NCI-H1105 (cell line): ENCODE measurements around the gene BRIP1.

Source experiments
- DNase-seq: peaks from one replicate; lab custom pipeline; 2025; lab: John Stamatoyannopoulos, UW

BRIP1 gene

GRCh38 chr17:61757168-61757567 lies 106.2 kb downstream of the BRIP1 start:
- DNase-seq, result peak; percentile 44

DNA sequence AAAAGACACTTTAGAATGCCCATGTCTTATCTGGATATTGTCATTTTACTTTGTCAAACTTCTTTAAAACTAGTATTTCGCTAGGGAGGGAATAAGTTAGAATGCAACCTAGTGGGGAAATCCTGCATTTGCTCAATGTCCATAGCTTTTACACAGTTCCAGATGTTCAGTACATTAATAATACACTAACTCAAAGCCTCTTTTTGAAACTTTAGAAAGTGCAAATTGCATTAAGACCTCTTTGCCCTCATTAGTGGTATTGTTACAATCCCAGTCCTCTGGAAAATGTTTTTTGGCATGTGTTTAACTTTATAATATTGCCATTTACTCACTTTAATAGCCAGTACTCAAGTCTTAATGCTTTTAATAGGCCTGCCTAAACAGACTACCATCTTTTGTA lies 106.8 kb downstream of the BRIP1 start:
- DNase-seq, result peak; percentile 69

- DNase-seq, result no peak
Observed at GRCh38 chr17:61755668-61756067, 107.7 kb downstream of the BRIP1 start.

- DNase-seq, result no peak
Observed at GRCh38 chr17:61755078-61755477, 108.2 kb downstream of the BRIP1 start.

GRCh38 chr17:61754124-61754523 lies 109.2 kb downstream of the BRIP1 start:
- DNase-seq, result no peak

DNA sequence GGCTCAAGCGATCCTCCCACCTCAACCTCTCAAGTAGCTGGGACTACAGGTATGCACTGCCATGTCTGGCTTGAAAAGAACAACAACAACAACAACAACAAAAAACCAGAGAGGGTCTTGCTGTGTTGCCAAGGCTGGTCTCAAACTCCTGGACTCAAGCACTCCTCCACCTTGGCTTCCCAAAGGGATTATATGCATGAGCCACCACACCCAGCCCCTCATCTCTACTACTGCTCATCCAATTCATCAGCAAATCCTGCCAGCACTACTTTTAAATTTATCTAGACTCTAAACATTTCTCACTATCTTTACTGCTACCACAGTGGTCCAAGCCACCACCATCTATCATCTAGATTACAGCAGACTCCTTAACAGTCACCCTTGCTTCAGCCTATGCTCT lies 109.6 kb downstream of the BRIP1 start:
- no peak for DNase-seq

GRCh38 chr17:61750656-61751055 lies 112.7 kb downstream of the BRIP1 start:
- DNase-seq, result no peak

- no peak for DNase-seq
Observed at GRCh38 chr17:61749823-61750404, 113.4 kb downstream of the BRIP1 start.

DNA sequence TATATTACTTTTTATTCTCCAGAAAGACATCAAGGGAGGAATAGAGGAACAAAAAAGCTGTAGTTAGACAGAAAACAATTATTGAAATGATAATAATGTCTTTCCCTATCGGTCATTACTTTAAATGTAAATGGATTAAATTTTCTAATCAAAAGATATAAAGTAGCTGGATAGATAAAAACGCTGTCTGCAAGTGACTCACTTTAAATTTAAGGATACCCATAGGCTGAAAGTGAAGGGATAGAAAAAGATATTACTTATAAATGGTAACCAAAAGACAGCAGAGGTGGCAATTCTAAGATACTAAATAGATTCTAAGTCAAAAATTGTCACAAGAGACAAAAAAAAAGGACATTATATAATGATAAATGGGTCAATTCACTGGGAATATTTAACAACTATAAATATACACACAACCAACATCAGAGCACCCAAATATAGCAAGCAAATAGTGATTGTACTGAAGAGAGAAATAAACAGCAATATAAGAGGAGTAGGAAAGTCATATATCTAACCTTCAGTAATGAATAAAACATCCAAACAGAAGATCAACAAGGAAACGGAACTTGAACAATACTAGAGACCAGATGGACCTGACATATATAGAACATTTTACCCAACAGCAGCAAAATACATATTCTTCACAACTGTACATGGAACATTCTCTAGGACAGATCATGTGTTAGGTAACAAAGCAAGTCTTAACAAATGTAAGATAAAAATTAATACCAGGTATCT lies 116.9 kb downstream of the BRIP1 start:
- no peak for DNase-seq

DNA sequence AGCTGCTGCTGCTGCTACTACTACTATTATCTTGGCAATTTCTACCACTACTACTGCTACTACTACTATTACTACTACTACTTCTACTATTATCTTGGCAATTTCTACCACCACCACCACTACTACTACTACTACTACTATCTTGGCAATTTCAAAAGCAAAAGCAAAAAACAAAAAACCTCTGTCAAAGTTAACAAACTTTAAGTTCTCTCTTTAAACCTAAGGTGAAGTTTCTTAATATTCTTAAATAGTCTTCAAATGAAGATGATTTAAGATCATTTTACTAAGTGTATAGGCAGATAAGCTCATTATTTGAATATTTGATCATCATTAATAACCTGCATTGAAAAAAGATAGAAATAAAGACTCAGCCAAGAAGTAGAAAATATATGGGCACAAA lies 118.5 kb downstream of the BRIP1 start:
- no peak for DNase-seq

GRCh38 chr17:61744252-61744651 lies 119.1 kb downstream of the BRIP1 start:
- DNase-seq, result no peak

GRCh38 chr17:61743766-61744165 lies 119.6 kb downstream of the BRIP1 start:
- DNase-seq, result no peak

DNA sequence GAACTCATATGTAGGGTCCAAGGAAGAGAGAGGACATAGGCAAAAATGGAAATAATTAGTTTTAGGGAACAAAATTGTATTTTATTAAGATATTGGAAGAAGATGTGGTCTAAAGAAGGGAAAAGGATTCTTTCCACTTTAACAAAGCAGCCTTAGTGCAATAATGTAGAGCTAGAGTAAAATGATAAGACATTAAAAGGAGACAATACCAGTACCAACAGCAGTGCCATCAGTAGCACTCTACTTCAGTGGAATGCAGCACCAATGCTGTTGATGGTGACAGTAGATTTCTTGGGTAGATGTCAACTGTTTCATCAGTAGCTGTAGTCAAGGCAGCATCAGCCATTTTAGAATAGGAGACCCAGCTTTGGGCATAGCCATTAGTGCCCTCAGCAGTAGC lies 124.3 kb downstream of the BRIP1 start:
- no peak for DNase-seq

DNA sequence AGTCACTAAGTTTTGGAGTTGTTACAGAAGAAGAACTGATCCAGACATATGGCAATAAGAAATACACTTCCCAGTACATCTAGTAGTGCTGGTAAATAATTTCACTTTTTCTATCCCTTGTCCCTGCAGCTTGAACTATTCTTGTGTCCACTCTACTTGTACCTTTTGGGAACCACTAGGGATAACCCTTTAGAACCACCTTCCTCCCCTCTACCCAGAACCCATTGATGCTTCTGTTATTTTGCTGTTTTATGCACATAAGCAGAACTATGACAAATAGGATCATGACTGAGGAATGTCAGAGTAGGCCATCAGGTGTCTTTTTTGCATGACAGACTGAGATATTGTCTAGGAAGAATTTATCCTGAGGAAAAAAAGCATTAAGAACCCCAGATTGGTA lies 125.1 kb downstream of the BRIP1 start:
- no peak for DNase-seq

- no peak for DNase-seq
Observed at GRCh38 chr17:61737820-61738219, 125.5 kb downstream of the BRIP1 start.

- no peak for DNase-seq
Observed at GRCh38 chr17:61736438-61736837, 126.9 kb downstream of the BRIP1 start.

- no peak for DNase-seq
Observed at GRCh38 chr17:61735807-61736206, 127.5 kb downstream of the BRIP1 start.

DNA sequence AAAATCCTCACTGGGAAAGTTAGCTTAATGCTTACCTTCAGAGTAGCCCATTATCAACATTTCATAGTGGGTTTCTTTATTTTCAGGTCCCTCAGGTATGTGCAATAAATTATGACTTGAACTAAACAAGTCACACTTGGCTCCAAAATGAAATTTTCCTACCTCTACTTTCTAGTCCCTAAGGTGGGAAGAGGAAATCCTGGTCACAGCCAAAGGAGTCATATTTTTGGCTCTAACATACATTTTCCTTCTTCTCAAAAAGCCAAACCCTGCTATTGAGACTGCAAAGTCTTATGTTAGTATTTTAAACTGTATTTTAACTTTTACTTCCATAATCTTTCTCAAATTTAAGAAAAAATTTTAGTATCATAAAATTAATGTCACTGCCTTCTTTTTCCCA lies 128.9 kb downstream of the BRIP1 start:
- no peak for DNase-seq

DNA sequence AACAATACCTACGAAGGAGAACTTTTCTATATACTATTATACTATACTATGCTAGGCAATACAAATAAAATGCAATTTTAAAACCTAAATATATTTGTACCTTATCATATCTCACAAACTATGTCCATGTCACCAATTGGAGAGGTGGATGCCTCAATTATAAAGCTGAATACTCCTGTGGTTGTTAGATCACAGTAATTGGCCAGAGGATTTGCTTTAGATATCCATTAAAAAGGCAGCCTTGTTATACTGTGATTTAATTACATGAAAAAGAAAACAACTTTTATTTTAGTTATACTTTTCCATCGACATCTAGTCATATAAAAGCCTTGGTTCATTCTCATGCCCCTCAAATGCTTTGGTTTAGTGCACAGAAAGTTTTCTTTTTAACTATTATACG lies 129.3 kb downstream of the BRIP1 start:
- no peak for DNase-seq

- no peak for DNase-seq
Observed at GRCh38 chr17:61733021-61733420, 130.3 kb downstream of the BRIP1 start.

GRCh38 chr17:61732169-61732568 lies 131.2 kb downstream of the BRIP1 start:
- no peak for DNase-seq

DNA sequence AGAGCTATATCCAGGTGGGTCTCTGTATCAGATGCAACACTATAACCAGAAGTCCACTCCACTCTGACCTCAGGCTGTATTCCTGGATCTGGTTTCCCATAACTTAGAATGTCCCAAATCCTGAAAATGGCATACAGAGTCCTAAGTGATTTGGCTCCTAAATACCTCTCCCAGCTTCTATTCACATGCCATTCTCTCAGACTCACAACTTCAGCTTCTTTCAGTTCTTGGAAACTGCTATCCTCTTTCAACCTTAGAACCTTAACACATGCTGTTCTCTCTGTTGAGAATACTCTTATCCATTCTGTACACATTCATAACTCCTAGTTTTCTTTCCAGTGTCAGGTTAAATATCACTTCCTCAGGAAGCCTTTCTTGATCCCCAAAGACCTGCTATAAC lies 132.0 kb downstream of the BRIP1 start:
- DNase-seq, result no peak

GRCh38 chr17:61729690-61730268 lies 133.5 kb downstream of the BRIP1 start:
- DNase-seq, result no peak
